Ishikawa (cell line): ENCODE measurements around the gene CAPRIN2.

Experiments
- CEBPB ChIP-seq: IDR thresholded peaks from 2 replicates; pipeline ENCODE4 v1.6.1; 2012
- CREB1 ChIP-seq: IDR thresholded peaks from 2 replicates; pipeline ENCODE4 v1.6.1; 2012; ENCODE audit warnings: low read depth
- EGR1 ChIP-seq: IDR thresholded peaks from 2 replicates; pipeline ENCODE4 v1.6.1; 2012
- EP300 ChIP-seq: IDR thresholded peaks from 2 replicates; pipeline ENCODE4 v1.6.1; 2012; ENCODE audit warnings: borderline replicate concordance
- FOXM1 ChIP-seq: IDR thresholded peaks from 2 replicates; pipeline ENCODE4 v1.6.1; 2012; ENCODE audit warnings: low read depth, borderline replicate concordance
- NFIC ChIP-seq: IDR thresholded peaks from 2 replicates; pipeline ENCODE4 v1.6.1; 2012
- RAD21 ChIP-seq: IDR thresholded peaks from 2 replicates; pipeline ENCODE4 v1.6.1; 2012; ENCODE audit warnings: low read depth
- REST ChIP-seq: IDR thresholded peaks from 2 replicates; pipeline ENCODE4 v1.6.1; 2012; ENCODE audit warnings: low read depth, mild to moderate bottlenecking
- TAF1 ChIP-seq: IDR thresholded peaks from 2 replicates; pipeline ENCODE4 v1.6.1; 2012; ENCODE audit warnings: low read depth, mild to moderate bottlenecking
- TCF12 ChIP-seq: IDR thresholded peaks from 2 replicates; pipeline ENCODE4 v1.6.1; 2012; ENCODE audit warnings: low read depth
- TEAD4 ChIP-seq: IDR thresholded peaks from 2 replicates; pipeline ENCODE4 v1.6.1; 2012
- USF1 ChIP-seq: IDR thresholded peaks from 2 replicates; pipeline ENCODE4 v1.6.1; 2012
- YY1 ChIP-seq: IDR thresholded peaks from 2 replicates; pipeline ENCODE4 v1.6.1; 2012; ENCODE audit warnings: low read depth
- ZBTB7A ChIP-seq: IDR thresholded peaks from 2 replicates; pipeline ENCODE4 v1.6.1; 2012; ENCODE audit warnings: low read depth
- TF ChIP-seq, protein P1 (sequence below): IDR thresholded peaks from 2 replicates; pipeline ENCODE4 v1.6.1; 2012

The CAPRIN2 gene

DNA sequence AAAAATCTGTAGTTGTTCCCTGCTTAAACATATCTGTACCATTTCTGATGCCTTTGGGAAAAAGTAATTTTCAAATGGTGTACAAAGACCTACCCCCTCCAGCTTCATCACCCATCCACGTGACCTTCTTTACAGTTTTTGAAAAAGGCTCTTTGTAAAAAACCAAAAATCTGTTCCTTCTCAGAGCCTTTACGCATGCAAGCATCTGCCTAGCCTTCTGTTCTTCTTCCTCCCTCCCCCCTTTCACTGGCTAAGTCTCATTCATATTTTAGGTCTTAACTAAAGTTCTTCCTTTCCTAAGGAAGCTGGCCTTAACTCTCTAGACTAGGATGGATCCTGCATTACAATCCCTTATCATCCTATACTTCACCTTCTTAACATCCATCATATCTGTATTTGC, 10.4 kb downstream of the CAPRIN2 start:
- TF ChIP-seq TAF1 (no peak), CEBPB (no peak), TCF12 (no peak), TEAD4 (no peak), USF1 (no peak), EGR1 (no peak), ZBTB7A (no peak), NFIC (no peak), YY1 (no peak), CREB1 (no peak), RAD21 (no peak), EP300 (no peak), REST (no peak), FOXM1 (no peak)
- TF ChIP-seq, protein P1, sequence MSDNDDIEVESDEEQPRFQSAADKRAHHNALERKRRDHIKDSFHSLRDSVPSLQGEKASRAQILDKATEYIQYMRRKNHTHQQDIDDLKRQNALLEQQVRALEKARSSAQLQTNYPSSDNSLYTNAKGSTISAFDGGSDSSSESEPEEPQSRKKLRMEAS = no peak

- no peak for TF ChIP-seq EGR1
- no peak for TF ChIP-seq USF1
- TF ChIP-seq ZBTB7A = no peak
- TF ChIP-seq EP300 = no peak
- no peak for TF ChIP-seq NFIC
- no peak for TF ChIP-seq CREB1
- TF ChIP-seq TEAD4 = no peak
- no peak for TF ChIP-seq RAD21
- no peak for TF ChIP-seq REST
- TF ChIP-seq YY1 = no peak
- no peak for TF ChIP-seq TCF12
- TF ChIP-seq, protein P1 = no peak
- no peak for TF ChIP-seq FOXM1
- TF ChIP-seq CEBPB = no peak
- no peak for TF ChIP-seq TAF1
Observed at GRCh38 chr12:30740274-30740673, 14.5 kb downstream of the CAPRIN2 start.

DNA sequence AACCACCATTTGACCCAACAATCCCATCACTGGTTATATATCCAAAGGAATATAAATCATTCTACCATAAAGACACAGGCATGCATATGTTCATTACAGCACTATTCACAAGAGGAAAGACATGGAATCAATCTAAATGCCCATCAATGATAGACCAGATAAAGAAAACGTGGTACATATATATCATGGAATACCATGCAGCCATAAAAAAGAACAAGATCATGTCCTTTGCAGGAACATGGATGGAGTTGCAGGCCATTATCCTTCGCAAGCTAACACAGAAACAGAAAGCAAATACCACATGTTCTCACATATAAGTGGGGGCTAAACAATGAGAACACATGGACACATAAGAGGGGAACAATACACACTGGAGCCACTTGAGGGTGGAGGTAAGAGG, 15.7 kb downstream of the CAPRIN2 start:
- no peak for TF ChIP-seq YY1
- TF ChIP-seq CEBPB = no peak
- TF ChIP-seq, protein P1 = no peak

- TF ChIP-seq CEBPB (no peak), EGR1 (no peak), RAD21 (no peak), REST (no peak), TAF1 (no peak), ZBTB7A (no peak), FOXM1 (no peak), NFIC (no peak), USF1 (no peak), TCF12 (no peak), CREB1 (no peak), YY1 (no peak), TEAD4 (no peak), EP300 (no peak)
- TF ChIP-seq, protein P1 = no peak
Observed at GRCh38 chr12:30732954-30733637, 21.7 kb downstream of the CAPRIN2 start.
